Activated CD4-positive, alpha-beta memory T cell treated with anti-CD3 and anti-CD28 coated beads for 36 hours (primary cell): ENCODE measurements around the gene LRRC72. TPM values are rescaled to one million over a fixed set of nuclear protein-coding genes. Genes with fewer than 3 reads are reported as not detected.

Experiments
- CTCF ChIA-PET: fragments of 350-600 bp; sonication (Branson Sonifier 250); formaldehyde crosslinking; loops from one replicate; lab custom pipeline; 2021; ENCODE audit warnings: antibody characterized with exemption, inconsistent platforms; lab: Charles Lee
- POLR2A ChIA-PET: fragments of 350-600 bp; sonication (Branson Sonifier 250); formaldehyde crosslinking; loops from one replicate; lab custom pipeline; 2021; ENCODE audit warnings: antibody characterized with exemption; lab: Charles Lee
- DNase-seq: peaks from one replicate; pipeline ENCODE4 v3.0.0-alpha.2; 2020
- H3K27ac Mint-ChIP-seq: one replicate; pipeline ENCODE4 v1.8.0; 2021; ENCODE audit warnings: mixed read lengths
- H3K27me3 Mint-ChIP-seq: one replicate; pipeline ENCODE4 v1.8.0; 2021; ENCODE audit warnings: mixed read lengths
- H3K36me3 Mint-ChIP-seq: one replicate; pipeline ENCODE4 v1.8.0; 2021; ENCODE audit warnings: mixed read lengths
- H3K4me1 Mint-ChIP-seq: one replicate; pipeline ENCODE4 v1.8.0; 2021; ENCODE audit warnings: low read depth, mixed read lengths
- H3K4me3 Mint-ChIP-seq: one replicate; pipeline ENCODE4 v1.8.0; 2021; ENCODE audit warnings: mild to moderate bottlenecking, mixed read lengths
- H3K9me3 Mint-ChIP-seq: one replicate; pipeline ENCODE4 v1.8.0; 2021; ENCODE audit warnings: mixed read lengths
- intact Hi-C: fragments of 100-400 bp; cut with micrococcal nuclease; formaldehyde crosslinking; loops from one replicate; pipeline ENCODE4 v1.15.1; 2023
- total RNA-seq, 2 experiments: library from RNA; stranded (reverse); gene quantifications; one replicate each; pipeline ENCODE4 v1.2.3, GENCODE V29; 2021

Gene LRRC72
- total RNA-seq, result not detected

- POLR2A ChIA-PET, result no interaction called here
- CTCF ChIA-PET, result no interaction called here
- H3K4me3 Mint-ChIP-seq, result no peak within 1 kb of the TSS
Observed at GRCh38 chr7:16526742-16527540, at the start of gene LRRC72. LRRC72 (plus strand) TSS chr7:16526825; CDS start chr7:16526953, 128 bp downstream.

GRCh38 chr7:16479161-16479560 lies 47.5 kb upstream of the LRRC72 start:
- CTCF ChIA-PET, result no interaction called here
- Mint-ChIP-seq H3K27ac (no peak overlapping the region), H3K36me3 (no peaks in the 10 kb centered on the region), H3K9me3 (no peaks in the 10 kb centered on the region), H3K27me3 (no peaks in the 10 kb centered on the region), H3K4me1 (no peaks in the 10 kb centered on the region), H3K4me3 (no peak overlapping the region)
- no peak for DNase-seq
- intact Hi-C loops, result no loop called here
- POLR2A ChIA-PET, result no interaction called here

More at GRCh38 chr7:16526742-16527540, at the start of gene LRRC72:
- intact Hi-C loops, result no loop called here
- H3K4me1 Mint-ChIP-seq, result no peaks in the 10 kb centered on the region
- H3K36me3 Mint-ChIP-seq, result no peaks in the 10 kb centered on the region
- DNase-seq, result no peak
- no peaks in the 10 kb centered on the region for H3K9me3 Mint-ChIP-seq
- H3K27ac Mint-ChIP-seq, result no peak within 1 kb of the TSS
- peaks cover 3% of the 10 kb centered on the region for H3K27me3 Mint-ChIP-seq

DNA sequence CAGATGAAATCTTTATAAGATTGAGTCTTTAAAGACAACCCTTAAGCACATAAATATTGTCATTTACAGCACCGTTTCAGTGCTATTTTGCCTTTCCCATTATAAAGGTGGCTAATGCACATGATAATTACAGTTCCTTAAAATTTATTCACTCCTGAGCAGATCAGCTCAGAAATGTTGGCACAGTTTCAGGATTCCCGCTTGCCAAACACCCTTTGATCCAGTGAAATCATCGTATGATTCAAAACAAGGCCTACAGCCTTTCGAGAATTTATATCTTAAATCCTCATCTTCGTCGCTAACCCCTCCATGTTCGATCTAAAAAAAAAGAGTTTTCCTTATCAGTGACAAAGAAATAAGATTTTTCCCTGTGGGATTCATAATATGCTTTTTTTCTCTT lies 47.0 kb upstream of the LRRC72 start:
- H3K27ac Mint-ChIP-seq, result no peak overlapping the region
- H3K4me3 Mint-ChIP-seq, result no peak overlapping the region
- ChIA-PET POLR2A (no interaction called here), CTCF (no interaction called here)
- no peaks in the 10 kb centered on the region for H3K9me3 Mint-ChIP-seq
- no peak for DNase-seq
- no peaks in the 10 kb centered on the region for H3K27me3 Mint-ChIP-seq
- H3K36me3 Mint-ChIP-seq, result no peaks in the 10 kb centered on the region
- intact Hi-C loops, result no loop called here
- no peaks in the 10 kb centered on the region for H3K4me1 Mint-ChIP-seq

- intact Hi-C loops, result no loop called here
- no peak for DNase-seq
- H3K4me1 Mint-ChIP-seq, result no peaks in the 10 kb centered on the region
- ChIA-PET POLR2A (no interaction called here), CTCF (no interaction called here)
- no peak overlapping the region for H3K27ac Mint-ChIP-seq
- no peaks in the 10 kb centered on the region for H3K9me3 Mint-ChIP-seq
- H3K36me3 Mint-ChIP-seq, result no peaks in the 10 kb centered on the region
- no peaks in the 10 kb centered on the region for H3K27me3 Mint-ChIP-seq
- H3K4me3 Mint-ChIP-seq, result no peak overlapping the region
Observed at GRCh38 chr7:16484453-16485158, 42.0 kb upstream of the LRRC72 start.

DNA sequence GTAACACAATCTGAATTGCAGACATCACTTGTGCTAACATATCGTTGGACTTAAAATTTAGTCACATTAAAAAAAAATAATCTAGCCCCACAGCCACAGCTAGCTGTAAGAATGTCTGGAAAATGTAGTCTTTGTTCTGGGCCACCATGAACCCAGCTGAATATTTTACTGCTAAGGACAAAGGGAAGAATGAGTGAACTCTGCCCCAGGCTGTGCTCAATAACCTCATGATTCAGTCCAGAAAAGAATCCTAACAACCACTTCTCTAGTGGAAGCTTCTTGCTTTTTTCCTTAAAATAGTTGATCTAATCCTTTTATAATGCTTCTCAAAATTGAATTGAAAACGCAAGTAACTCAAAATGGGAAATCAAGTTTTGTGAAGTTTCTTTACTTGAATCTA lies 35.5 kb upstream of the LRRC72 start:
- H3K27ac Mint-ChIP-seq, result no peak overlapping the region
- ChIA-PET POLR2A (no interaction called here), CTCF (no interaction called here)
- H3K27me3 Mint-ChIP-seq, result no peaks in the 10 kb centered on the region
- H3K36me3 Mint-ChIP-seq, result no peaks in the 10 kb centered on the region
- DNase-seq, result no peak
- no peak overlapping the region for H3K4me3 Mint-ChIP-seq
- H3K9me3 Mint-ChIP-seq, result no peaks in the 10 kb centered on the region
- intact Hi-C loops, result no loop called here
- H3K4me1 Mint-ChIP-seq, result peaks cover 2% of the 10 kb centered on the region

- intact Hi-C loops, result no loop called here
- Mint-ChIP-seq H3K27me3 (peaks cover 2% of the 10 kb centered on the region), H3K27ac (no peak overlapping the region), H3K4me1 (peaks cover 2% of the 10 kb centered on the region), H3K36me3 (no peaks in the 10 kb centered on the region), H3K4me3 (no peak overlapping the region), H3K9me3 (no peaks in the 10 kb centered on the region)
- DNase-seq, result no peak
- CTCF ChIA-PET, result no interaction called here
- POLR2A ChIA-PET, result no interaction called here
Observed at GRCh38 chr7:16492513-16493062, 34.0 kb upstream of the LRRC72 start.

- Mint-ChIP-seq H3K4me1 (peaks cover 2% of the 10 kb centered on the region), H3K27me3 (peaks cover 2% of the 10 kb centered on the region), H3K4me3 (no peak overlapping the region), H3K36me3 (no peaks in the 10 kb centered on the region), H3K27ac (no peak overlapping the region), H3K9me3 (no peaks in the 10 kb centered on the region)
- no peak for DNase-seq
- intact Hi-C loops, result no loop called here
- ChIA-PET POLR2A (no interaction called here), CTCF (no interaction called here)
Observed at GRCh38 chr7:16493266-16493665, 33.4 kb upstream of the LRRC72 start.

DNA sequence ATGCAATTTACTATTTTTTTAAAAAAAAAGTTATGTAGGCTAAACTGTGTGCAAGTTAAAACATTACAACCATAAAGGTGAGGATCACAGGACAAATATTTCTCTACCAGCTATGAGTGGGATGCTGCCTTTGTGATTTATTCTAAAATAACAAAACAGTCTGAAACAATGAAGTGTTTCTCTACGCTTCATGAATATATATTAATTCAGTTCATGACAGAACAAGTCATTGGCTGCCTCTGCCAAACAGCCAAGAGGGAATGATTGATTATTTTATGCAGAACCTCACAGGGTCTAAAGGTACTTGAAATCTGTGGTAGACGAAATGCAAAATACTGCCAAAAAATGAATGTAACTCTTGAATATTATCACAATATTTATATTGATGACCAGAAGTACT lies 32.1 kb upstream of the LRRC72 start:
- Mint-ChIP-seq H3K4me3 (no peak overlapping the region), H3K27me3 (peaks cover 2% of the 10 kb centered on the region), H3K36me3 (no peaks in the 10 kb centered on the region), H3K4me1 (peaks cover 2% of the 10 kb centered on the region), H3K27ac (no peak overlapping the region), H3K9me3 (no peaks in the 10 kb centered on the region)
- intact Hi-C loops, result no loop called here
- DNase-seq, result no peak
- POLR2A ChIA-PET, result no interaction called here
- CTCF ChIA-PET, result no interaction called here

GRCh38 chr7:16494955-16495719 lies 31.5 kb upstream of the LRRC72 start:
- Mint-ChIP-seq H3K27ac (no peak overlapping the region), H3K4me1 (peaks cover 2% of the 10 kb centered on the region)
- CTCF ChIA-PET, result no interaction called here

DNA sequence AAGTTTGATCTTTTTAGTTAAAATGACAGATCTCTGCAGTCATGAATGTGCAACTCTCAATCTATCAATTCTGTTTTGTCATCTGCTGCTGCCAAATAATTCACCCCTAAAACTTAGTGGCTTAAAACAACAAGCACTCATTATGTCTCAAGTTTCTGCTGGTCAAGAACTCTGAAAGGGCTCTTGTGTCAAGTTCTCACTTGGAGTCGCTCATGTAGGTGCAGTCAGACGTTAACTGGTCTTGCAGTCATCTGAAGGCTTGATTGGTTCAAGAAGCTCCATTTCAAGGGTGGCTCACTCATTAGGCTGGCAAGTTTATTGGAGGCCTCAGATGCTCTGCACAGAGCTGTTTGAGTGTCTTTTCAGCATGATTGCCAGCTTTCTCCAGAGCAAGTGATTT lies 28.5 kb upstream of the LRRC72 start:
- Mint-ChIP-seq H3K27ac (no peak overlapping the region), H3K9me3 (no peaks in the 10 kb centered on the region), H3K4me3 (no peak overlapping the region), H3K27me3 (peaks cover 2% of the 10 kb centered on the region), H3K36me3 (no peaks in the 10 kb centered on the region), H3K4me1 (no peaks in the 10 kb centered on the region)
- DNase-seq, result no peak
- ChIA-PET CTCF (interaction anchor here (1.4 kb wide), 1 partner anchor 67 kb away, joined by 3 read pairs; no protein-coding TSS in a partner anchor), POLR2A (no interaction called here)
- intact Hi-C loops, result no loop called here

More at GRCh38 chr7:16494955-16495719, 31.5 kb upstream of the LRRC72 start:
- POLR2A ChIA-PET, result no interaction called here
- H3K36me3 Mint-ChIP-seq, result no peaks in the 10 kb centered on the region
- H3K27me3 Mint-ChIP-seq, result peaks cover 2% of the 10 kb centered on the region
- H3K4me3 Mint-ChIP-seq, result no peak overlapping the region
- no peaks in the 10 kb centered on the region for H3K9me3 Mint-ChIP-seq
- intact Hi-C loops, result no loop called here
- no peak for DNase-seq

- CTCF ChIA-PET, result no interaction called here
- H3K4me1 Mint-ChIP-seq, result no peaks in the 10 kb centered on the region
- intact Hi-C loops, result no loop called here
Observed at GRCh38 chr7:16502303-16502702, 24.3 kb upstream of the LRRC72 start.

GRCh38 chr7:16504019-16504418 lies 22.6 kb upstream of the LRRC72 start:
- H3K4me3 Mint-ChIP-seq, result no peak overlapping the region
- no peaks in the 10 kb centered on the region for H3K9me3 Mint-ChIP-seq
- intact Hi-C loops, result no loop called here
- POLR2A ChIA-PET, result no interaction called here
- DNase-seq, result no peak
- CTCF ChIA-PET, result no interaction called here
- no peaks in the 10 kb centered on the region for H3K27me3 Mint-ChIP-seq
- H3K27ac Mint-ChIP-seq, result no peak overlapping the region
- H3K36me3 Mint-ChIP-seq, result no peaks in the 10 kb centered on the region
- no peaks in the 10 kb centered on the region for H3K4me1 Mint-ChIP-seq

More at GRCh38 chr7:16502303-16502702, 24.3 kb upstream of the LRRC72 start:
- Mint-ChIP-seq H3K27me3 (no peaks in the 10 kb centered on the region), H3K36me3 (no peaks in the 10 kb centered on the region), H3K4me3 (no peak overlapping the region), H3K27ac (no peak overlapping the region), H3K9me3 (no peaks in the 10 kb centered on the region)
- POLR2A ChIA-PET, result no interaction called here
- no peak for DNase-seq
